Epithelial cell of umbilical artery (primary cell): ENCODE data around the gene LENG9. TPM values are rescaled to one million over a fixed set of nuclear protein-coding genes. Genes with fewer than 3 reads are reported as not detected.

Source experiments
- total RNA-seq: library from RNA; depleted of rRNA; stranded (reverse); fragments of >200 nt; gene quantifications from 2 replicates; pipeline ENCODE4 v1.2.3, GENCODE V29; 2014

The LENG9 gene
- 5.6 and 7.5 TPM in 2 replicates for total RNA-seq

GRCh38 chr19:54463531-54464043 is at the start of gene LENG9:
Gene LENG9, minus strand, starts transcription at chr19:54463778. Its CDS starts 252 bp downstream, at chr19:54463526.

GRCh38 chr19:54502518-54503048 is 39.0 kb upstream of the LENG9 start, which contains the start of gene LAIR2:
Gene LAIR2, plus strand, starts transcription at chr19:54502831. Its CDS starts 88 bp downstream, at chr19:54502919.

GRCh38 chr19:54473071-54473891 is 9.7 kb upstream of the LENG9 start, which contains the start of gene CDC42EP5:
Gene CDC42EP5, minus strand, starts transcription at chr19:54473296. Its CDS starts 7,749 bp downstream, at chr19:54465547.

GRCh38 chr19:54448774-54449700 is 14.5 kb downstream of the LENG9 start, which contains the start of gene LENG8:
Gene LENG8, plus strand, starts transcription at chr19:54449199. Its CDS starts 2,146 bp downstream, at chr19:54451345.

GRCh38 chr19:54415208-54415900 is 48.2 kb downstream of the LENG9 start, which contains the start of gene TTYH1:
Gene TTYH1, plus strand, starts transcription at chr19:54415464. Its CDS starts 89 bp downstream, at chr19:54415553.

Other genes starting within 250 kb of the LENG9 start
- gene LILRB3, start 240.8 kb downstream of the LENG9 start, total RNA-seq, result not detected in 2 replicates
- under 0.01 TPM in 1 of 2 replicates, not detected in the other for gene LILRA6, start 221.0 kb downstream of the LENG9 start, total RNA-seq
- gene LILRB5, start 206.5 kb downstream of the LENG9 start, total RNA-seq, result not detected in 2 replicates
- not detected in 2 replicates for gene LILRB2, start 182.7 kb downstream of the LENG9 start, total RNA-seq
- not detected in 2 replicates for gene LILRA5, start 150.6 kb downstream of the LENG9 start, total RNA-seq
- gene LILRA4, start 124.6 kb downstream of the LENG9 start, total RNA-seq, result not detected in 2 replicates
- gene LAIR1, start 98.8 kb downstream of the LENG9 start, total RNA-seq, result not detected in 2 replicates
- not detected in 2 replicates for gene TTYH1, start 48.3 kb downstream of the LENG9 start, total RNA-seq
- 14.3 and 34.3 TPM in 2 replicates for gene LENG8, start 14.6 kb downstream of the LENG9 start, total RNA-seq
- 29.6 and 40.3 TPM in 2 replicates for gene CDC42EP5, start 9.5 kb upstream of the LENG9 start, total RNA-seq
- gene LAIR2, start 39.1 kb upstream of the LENG9 start, total RNA-seq, result not detected in 2 replicates
- not detected in 2 replicates for gene LILRA2, start 110.0 kb upstream of the LENG9 start, total RNA-seq
- not detected in 2 replicates for gene LILRA1, start 129.9 kb upstream of the LENG9 start, total RNA-seq
- gene LILRB1, start 166.7 kb upstream of the LENG9 start, total RNA-seq, result not detected in 2 replicates
- gene LILRB4, start 199.2 kb upstream of the LENG9 start, total RNA-seq, result not detected in 2 replicates